AG04450 (cell line): ENCODE results near the gene SLC39A3. TPM values are rescaled to one million over a fixed set of nuclear protein-coding genes. Genes with fewer than 3 reads are reported as not detected.
A peak's percentile ranks its signal among the peaks of the same experiment; 100 is the strongest.

ENCODE experiments used
- CTCF ChIA-PET: fragments of 300-600, 350-600 bp; formaldehyde crosslinking; extraction: SDS; loops from one replicate; lab custom pipeline; 2022; ENCODE audit warnings: antibody characterized with exemption, inconsistent platforms; lab: Charles Lee
- POLR2A ChIA-PET: fragments of 350-600 bp; formaldehyde crosslinking; extraction: SDS; loops from one replicate; lab custom pipeline; 2021; ENCODE audit warnings: antibody characterized with exemption, inconsistent platforms; lab: Yijun Ruan, JAX
- DNase-seq: peaks from one replicate; pipeline ENCODE4 v3.0.0-alpha.2; 2011; ENCODE audit warnings: low read depth, low spot score
- H3K27ac ChIP-seq: one replicate; pipeline ENCODE4 v1.5.1; 2012; ENCODE audit warnings: low read depth, low read length, control low read depth
- H3K27me3 ChIP-seq: one replicate; pipeline ENCODE4 v1.6.0; 2012; ENCODE audit warnings: low read length; ENCODE audit not compliant: control insufficient read depth, insufficient read depth
- H3K4me3 ChIP-seq: 2 replicates; pipeline ENCODE4 v1.5.1; 2011; ENCODE audit warnings: mild to moderate bottlenecking, low read depth, low read length, control low read depth
- H3K9me3 ChIP-seq: 2 replicates; pipeline ENCODE4 v1.5.1; 2012; ENCODE audit warnings: low read length; ENCODE audit not compliant: control insufficient read depth, insufficient read depth
- CTCF ChIP-seq: IDR thresholded peaks from 2 replicates; pipeline ENCODE4 v1.5.1; 2011; ENCODE audit warnings: low read depth, low read length, control low read depth, inconsistent platforms
- polyA plus RNA-seq: library from polyadenylated mRNA; depleted of rRNA; stranded (reverse); fragments of >200 nt; gene quantifications from 2 replicates; pipeline ENCODE4 v1.2.3, GENCODE V29; 2011

SLC39A3 gene
- polyA plus RNA-seq, 1 experiment: 27.9 TPM

DNA sequence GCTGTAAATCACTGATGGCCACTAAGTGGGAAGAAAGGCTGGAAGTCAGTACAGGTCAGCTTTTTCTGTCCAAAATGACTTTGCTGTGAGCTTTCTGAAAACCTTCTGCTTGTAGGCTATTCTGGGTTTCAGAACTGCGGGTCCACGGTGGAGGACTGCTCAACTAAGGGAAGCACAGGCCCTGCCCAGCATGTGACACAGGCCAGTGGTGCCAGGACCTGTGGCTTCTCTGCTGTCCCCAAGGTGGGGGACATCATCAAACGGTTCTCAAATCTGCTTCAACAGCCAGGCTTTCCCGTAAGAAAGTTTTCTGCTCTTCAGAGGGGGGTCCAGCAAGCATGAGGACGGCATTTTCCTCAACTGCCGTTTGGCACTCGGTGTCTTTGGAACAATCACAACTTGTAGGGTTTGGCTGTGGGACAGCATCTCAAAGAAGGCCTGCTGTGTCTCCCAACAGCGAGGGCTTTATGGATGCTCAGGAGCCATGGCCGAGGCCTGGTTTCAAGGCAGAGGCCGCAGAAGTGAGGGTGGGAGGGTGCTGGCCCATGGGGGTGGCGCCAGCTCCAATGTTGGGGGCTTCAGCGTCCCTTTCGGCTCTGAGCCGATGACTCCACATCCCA, 39.4 kb upstream of the SLC39A3 start:
- DNase-seq: no peak
- H3K4me3 ChIP-seq: no peak overlapping the region
- no peak for TF ChIP-seq CTCF
- CTCF ChIA-PET: no interaction called here
- POLR2A ChIA-PET: interaction anchor here (0.5 kb wide), 1 partner anchor 79 kb away, joined by 5 read pairs; no protein-coding TSS in a partner anchor
- H3K9me3 ChIP-seq: peaks cover 8% of the 10 kb centered on the region
- no peak overlapping the region for H3K27ac ChIP-seq
- no peaks in the 10 kb centered on the region for H3K27me3 ChIP-seq

DNA sequence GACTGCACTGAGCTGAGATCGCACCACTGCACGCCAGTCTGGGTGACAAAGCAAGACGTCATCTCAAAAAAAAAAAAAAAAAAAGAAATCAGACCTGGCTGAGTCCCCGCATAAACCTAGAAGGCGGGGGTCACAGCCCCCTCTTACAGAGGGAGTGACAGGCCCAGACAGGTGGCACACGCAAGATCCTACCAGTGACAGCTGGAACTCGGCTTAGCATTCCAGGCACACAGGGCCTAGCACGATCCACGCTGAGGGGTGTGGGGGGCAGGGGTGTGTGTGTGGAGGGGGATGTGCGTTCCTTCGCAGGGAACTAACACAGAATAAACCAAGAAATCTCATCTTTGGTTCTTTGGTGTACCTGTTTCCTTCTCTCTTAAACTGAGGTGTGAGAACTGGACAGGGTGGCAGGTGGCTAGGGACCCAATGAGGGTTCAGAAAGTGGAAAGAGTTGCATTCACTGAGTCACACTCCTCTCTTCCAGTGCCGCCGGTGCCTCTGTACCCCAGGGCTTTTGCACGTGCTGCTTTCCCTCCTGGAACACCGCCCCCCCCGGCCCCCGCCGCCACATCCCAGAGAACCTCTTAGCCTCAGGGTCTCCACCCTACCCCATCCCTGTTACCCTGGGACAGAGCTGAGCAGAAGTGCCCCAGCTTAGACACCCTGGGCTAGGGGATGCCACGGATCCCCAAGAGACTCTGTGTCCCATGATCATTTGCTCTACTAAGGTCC, 38.3 kb upstream of the SLC39A3 start:
- ChIA-PET CTCF (no interaction called here), POLR2A (no interaction called here)
- Histone ChIP-seq H3K27me3 (no peaks in the 10 kb centered on the region), H3K27ac (no peak overlapping the region), H3K4me3 (no peak overlapping the region), H3K9me3 (peaks cover 11% of the 10 kb centered on the region)
- no peak for DNase-seq
- no peak for TF ChIP-seq CTCF

GRCh38 chr19:2775556-2776430, 36.0 kb upstream of the SLC39A3 start:
- ChIA-PET POLR2A (no interaction called here), CTCF (interaction anchor here (0.7 kb wide), 1 partner anchor 1577 kb away, joined by 4 read pairs; no protein-coding TSS in a partner anchor)
- Histone ChIP-seq H3K9me3 (peaks cover 6% of the 10 kb centered on the region), H3K27me3 (no peaks in the 10 kb centered on the region), H3K4me3 (no peak overlapping the region), H3K27ac (peak overlapping the region; percentile 2)
- DNase-seq: no peak
- no peak for TF ChIP-seq CTCF

DNA sequence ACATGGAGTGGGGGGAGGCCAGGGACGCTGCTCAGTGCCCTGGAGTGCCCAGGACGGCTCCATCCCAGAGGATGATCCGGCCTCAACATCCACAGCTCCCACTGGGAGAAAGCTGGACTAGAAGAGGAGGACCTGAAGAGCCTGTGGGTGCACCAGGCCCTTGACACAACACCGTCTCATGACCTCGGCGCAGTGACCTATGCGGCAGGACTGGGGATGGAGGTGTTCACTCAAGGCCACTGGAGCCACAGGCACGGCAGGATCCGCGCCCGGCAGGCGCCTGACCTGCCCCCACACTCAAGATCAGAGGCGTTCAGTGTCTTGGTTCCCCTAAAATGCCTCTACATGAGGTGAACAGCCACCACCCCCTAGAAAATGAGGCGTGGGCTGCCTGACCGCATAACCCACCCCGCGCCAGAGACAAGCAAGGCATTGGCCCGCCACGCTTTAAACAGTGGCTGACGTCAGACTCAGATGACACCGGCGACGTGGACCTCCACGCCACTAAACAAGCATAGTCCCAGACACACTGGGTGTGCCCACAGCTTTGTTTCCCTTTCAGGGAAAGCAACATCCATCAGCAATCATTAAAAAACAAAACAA, 35.2 kb upstream of the SLC39A3 start:
- H3K9me3 ChIP-seq: peaks cover 6% of the 10 kb centered on the region
- H3K27ac ChIP-seq: no peak overlapping the region
- no peak overlapping the region for H3K4me3 ChIP-seq
- no peaks in the 10 kb centered on the region for H3K27me3 ChIP-seq
- no peak for DNase-seq
- TF ChIP-seq CTCF: no peak
- POLR2A ChIA-PET: no interaction called here
- CTCF ChIA-PET: no interaction called here
